Neural cell (in vitro differentiated cells): ENCODE results near the gene TMEM134. TPM values are rescaled to one million over a fixed set of nuclear protein-coding genes. Genes with fewer than 3 reads are reported as not detected.

Experiments used
- H2AFZ ChIP-seq: fragments of 200-600, 300-800 bp; sonication (generic), shearing (Covaris generic); 2 replicates; pipeline ENCODE4 v1.6.0; 2014; ENCODE audit warnings: low read depth, mild to moderate bottlenecking, antibody characterized with exemption, low read length, moderate library complexity
- H3F3A ChIP-seq: fragments of 200-600 bp; shearing (Covaris generic); 2 replicates; pipeline ENCODE4 v1.6.1; 2016; ENCODE audit warnings: mild to moderate bottlenecking, moderate library complexity, mixed read lengths, antibody characterized with exemption, low read length; ENCODE audit not compliant: insufficient read depth, poor library complexity, severe bottlenecking
- H3K27ac ChIP-seq: fragments of 200-600, 300-800 bp; sonication (generic), shearing (Covaris generic); 2 replicates; pipeline ENCODE4 v1.5.1; 2014; ENCODE audit warnings: mild to moderate bottlenecking, low read length, moderate library complexity
- H3K27me3 ChIP-seq: fragments of 300-800, 200-600 bp; sonication (generic), shearing (Covaris generic); 2 replicates; pipeline ENCODE4 v1.6.0; 2014; ENCODE audit warnings: mild to moderate bottlenecking, low read depth, low read length, moderate library complexity; ENCODE audit not compliant: insufficient read depth
- H3K36me3 ChIP-seq: fragments of 300-800, 200-600 bp; sonication (generic), shearing (Covaris generic); 2 replicates; pipeline ENCODE4 v1.5.1; 2014; ENCODE audit warnings: mild to moderate bottlenecking, antibody characterized with exemption, low read length, moderate library complexity; ENCODE audit not compliant: insufficient read depth
- H3K4me2 ChIP-seq: fragments of 300-800, 200-600 bp; sonication (generic), shearing (Covaris generic); 2 replicates; pipeline ENCODE4 v1.6.0; 2014; ENCODE audit warnings: mild to moderate bottlenecking, low read length
- H3K4me3 ChIP-seq: fragments of 300-800, 200-600 bp; sonication (generic), shearing (Covaris generic); 2 replicates; pipeline ENCODE4 v1.5.1; 2014; ENCODE audit warnings: mild to moderate bottlenecking, low read length, moderate library complexity
- H3K79me2 ChIP-seq: fragments of 200-600 bp; shearing (Covaris generic); replicated peaks from 2 replicates; pipeline ENCODE4 v1.6.0; 2014; ENCODE audit warnings: mild to moderate bottlenecking, low read length, moderate library complexity; ENCODE audit not compliant: insufficient read depth
- H3K9ac ChIP-seq: fragments of 300-800, 200-600 bp; sonication (generic), shearing (Covaris generic); 2 replicates; pipeline ENCODE4 v1.6.1; 2016; ENCODE audit warnings: mild to moderate bottlenecking, low read length, mixed read lengths
- H3K9me2 ChIP-seq: fragments of 200-600 bp; shearing (Covaris generic); 2 replicates; pipeline ENCODE4 v1.6.1; 2016; ENCODE audit warnings: mild to moderate bottlenecking, low read length, mixed read lengths; ENCODE audit not compliant: insufficient read depth
- H3K9me3 ChIP-seq: fragments of 200-600, 300-800 bp; sonication (generic), shearing (Covaris generic); 2 replicates; pipeline ENCODE4 v1.6.1; 2016; ENCODE audit warnings: mild to moderate bottlenecking, mixed run types, low read length, moderate library complexity, mixed read lengths
- H4K20me1 ChIP-seq: fragments of 200-600 bp; shearing (Covaris generic); 2 replicates; pipeline ENCODE4 v1.6.1; 2016; ENCODE audit warnings: mild to moderate bottlenecking, mixed run types; ENCODE audit not compliant: insufficient read depth
- EP300 ChIP-seq: fragments of 450-650 bp; conservative IDR thresholded peaks from 2 replicates; pipeline ENCODE4 v1.6.1; 2014; ENCODE audit warnings: antibody characterized with exemption, mild to moderate bottlenecking, moderate library complexity; ENCODE audit not compliant: poor library complexity, severe bottlenecking
- EZH2 ChIP-seq: fragments of 200-600, 300-800 bp; shearing (Covaris generic), sonication (generic); IDR thresholded peaks from 2 replicates; pipeline ENCODE4 v1.6.1; 2014; ENCODE audit warnings: antibody characterized with exemption, low read length, borderline replicate concordance, mild to moderate bottlenecking; ENCODE audit not compliant: insufficient read depth, poor library complexity, severe bottlenecking
- MXI1 ChIP-seq: fragments of 450-650 bp; conservative IDR thresholded peaks from 2 replicates; pipeline ENCODE4 v1.6.1; 2014; ENCODE audit warnings: antibody characterized with exemption, mild to moderate bottlenecking; ENCODE audit not compliant: poor library complexity, severe bottlenecking
- POLR2AphosphoS5 ChIP-seq: IDR thresholded peaks from 2 replicates; pipeline ENCODE4 v1.6.1; 2012
- RAD21 ChIP-seq: fragments of 450-650 bp; conservative IDR thresholded peaks from 2 replicates; pipeline ENCODE4 v1.6.1; 2014; ENCODE audit warnings: antibody characterized with exemption, mild to moderate bottlenecking, moderate library complexity
- SMC3 ChIP-seq: fragments of 450-650 bp; conservative IDR thresholded peaks from 2 replicates; pipeline ENCODE4 v1.6.1; 2014; ENCODE audit warnings: antibody characterized with exemption, mild to moderate bottlenecking, moderate library complexity; ENCODE audit not compliant: poor library complexity
- TAF1 ChIP-seq: IDR thresholded peaks from 2 replicates; pipeline ENCODE4 v1.6.1; 2012; ENCODE audit warnings: low read depth
- polyA plus RNA-seq: library from polyadenylated mRNA; depleted of rRNA; stranded (reverse); fragments of >200 nt; gene quantifications from 2 replicates; pipeline ENCODE4 v1.2.3, GENCODE V29; 2014
- TF ChIP-seq, protein P1 (sequence below): fragments of 450-650 bp; IDR thresholded peaks from 2 replicates; pipeline ENCODE4 v1.5.1; 2014; ENCODE audit warnings: antibody characterized with exemption, mild to moderate bottlenecking, moderate library complexity; ENCODE audit not compliant: poor library complexity, severe bottlenecking
- TF ChIP-seq, protein P2 (sequence below): IDR thresholded peaks from 2 replicates; pipeline ENCODE4 v1.6.1; 2012; ENCODE audit warnings: borderline replicate concordance

The TMEM134 gene
- polyA plus RNA-seq, 1 donor from 2014 or later = 50.3 TPM

DNA sequence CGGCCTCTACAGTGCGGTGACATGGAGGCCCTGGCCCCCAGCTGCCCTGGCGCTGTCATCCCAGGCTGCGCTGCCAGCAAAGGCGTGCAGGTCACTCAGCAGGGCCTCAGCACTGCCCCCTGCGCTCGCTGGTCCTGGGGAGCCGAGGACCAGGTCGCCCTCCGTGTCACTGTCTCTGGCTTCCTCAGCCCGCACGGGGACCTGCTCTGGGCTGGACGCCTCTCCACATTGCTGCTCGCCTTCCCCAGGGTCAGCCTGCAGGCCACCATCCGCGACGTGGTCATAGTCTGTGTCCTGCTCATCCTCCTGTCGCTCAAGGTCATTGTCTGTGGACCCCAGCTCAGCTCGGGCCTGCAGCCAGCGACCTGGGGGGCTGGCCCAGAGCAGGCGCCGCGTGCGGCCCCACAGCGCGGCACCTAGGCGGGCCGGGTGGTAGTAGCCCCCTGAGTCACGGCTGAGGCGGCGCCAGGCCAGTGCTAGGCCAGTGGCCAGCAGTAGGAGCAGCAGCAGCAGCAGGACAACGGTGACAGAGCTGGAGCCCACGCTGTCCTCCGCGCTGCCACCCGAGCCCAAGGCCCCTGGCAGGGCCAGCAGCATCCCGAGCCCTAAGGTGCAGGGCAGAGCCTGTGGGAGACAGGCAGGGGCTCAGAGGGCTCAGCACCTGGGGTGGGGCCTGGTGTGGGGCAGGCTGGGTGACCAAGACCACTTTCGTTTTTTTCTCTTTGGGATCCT lies 33.2 kb downstream of the TMEM134 start:
- Histone ChIP-seq H4K20me1 (no peaks in the 10 kb centered on the region), H3K36me3 (no peaks in the 10 kb centered on the region), H3K79me2 (no peaks in the 10 kb centered on the region), H3F3A (no peaks in the 10 kb centered on the region), H2AFZ (no peak overlapping the region), H3K9me2 (no peaks in the 10 kb centered on the region), H3K4me3 (no peak overlapping the region), H3K4me2 (no peak overlapping the region), H3K27ac (no peak overlapping the region), H3K9me3 (no peaks in the 10 kb centered on the region), H3K9ac (no peak overlapping the region), H3K27me3 (no peaks in the 10 kb centered on the region)
- TF ChIP-seq SMC3 (no peak), MXI1 (no peak), EZH2 (no peak), POLR2AphosphoS5 (no peak), RAD21 (no peak), TAF1 (no peak), EP300 (no peak)
- TF ChIP-seq, protein P1, sequence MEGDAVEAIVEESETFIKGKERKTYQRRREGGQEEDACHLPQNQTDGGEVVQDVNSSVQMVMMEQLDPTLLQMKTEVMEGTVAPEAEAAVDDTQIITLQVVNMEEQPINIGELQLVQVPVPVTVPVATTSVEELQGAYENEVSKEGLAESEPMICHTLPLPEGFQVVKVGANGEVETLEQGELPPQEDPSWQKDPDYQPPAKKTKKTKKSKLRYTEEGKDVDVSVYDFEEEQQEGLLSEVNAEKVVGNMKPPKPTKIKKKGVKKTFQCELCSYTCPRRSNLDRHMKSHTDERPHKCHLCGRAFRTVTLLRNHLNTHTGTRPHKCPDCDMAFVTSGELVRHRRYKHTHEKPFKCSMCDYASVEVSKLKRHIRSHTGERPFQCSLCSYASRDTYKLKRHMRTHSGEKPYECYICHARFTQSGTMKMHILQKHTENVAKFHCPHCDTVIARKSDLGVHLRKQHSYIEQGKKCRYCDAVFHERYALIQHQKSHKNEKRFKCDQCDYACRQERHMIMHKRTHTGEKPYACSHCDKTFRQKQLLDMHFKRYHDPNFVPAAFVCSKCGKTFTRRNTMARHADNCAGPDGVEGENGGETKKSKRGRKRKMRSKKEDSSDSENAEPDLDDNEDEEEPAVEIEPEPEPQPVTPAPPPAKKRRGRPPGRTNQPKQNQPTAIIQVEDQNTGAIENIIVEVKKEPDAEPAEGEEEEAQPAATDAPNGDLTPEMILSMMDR = no peak
- TF ChIP-seq, protein P2, sequence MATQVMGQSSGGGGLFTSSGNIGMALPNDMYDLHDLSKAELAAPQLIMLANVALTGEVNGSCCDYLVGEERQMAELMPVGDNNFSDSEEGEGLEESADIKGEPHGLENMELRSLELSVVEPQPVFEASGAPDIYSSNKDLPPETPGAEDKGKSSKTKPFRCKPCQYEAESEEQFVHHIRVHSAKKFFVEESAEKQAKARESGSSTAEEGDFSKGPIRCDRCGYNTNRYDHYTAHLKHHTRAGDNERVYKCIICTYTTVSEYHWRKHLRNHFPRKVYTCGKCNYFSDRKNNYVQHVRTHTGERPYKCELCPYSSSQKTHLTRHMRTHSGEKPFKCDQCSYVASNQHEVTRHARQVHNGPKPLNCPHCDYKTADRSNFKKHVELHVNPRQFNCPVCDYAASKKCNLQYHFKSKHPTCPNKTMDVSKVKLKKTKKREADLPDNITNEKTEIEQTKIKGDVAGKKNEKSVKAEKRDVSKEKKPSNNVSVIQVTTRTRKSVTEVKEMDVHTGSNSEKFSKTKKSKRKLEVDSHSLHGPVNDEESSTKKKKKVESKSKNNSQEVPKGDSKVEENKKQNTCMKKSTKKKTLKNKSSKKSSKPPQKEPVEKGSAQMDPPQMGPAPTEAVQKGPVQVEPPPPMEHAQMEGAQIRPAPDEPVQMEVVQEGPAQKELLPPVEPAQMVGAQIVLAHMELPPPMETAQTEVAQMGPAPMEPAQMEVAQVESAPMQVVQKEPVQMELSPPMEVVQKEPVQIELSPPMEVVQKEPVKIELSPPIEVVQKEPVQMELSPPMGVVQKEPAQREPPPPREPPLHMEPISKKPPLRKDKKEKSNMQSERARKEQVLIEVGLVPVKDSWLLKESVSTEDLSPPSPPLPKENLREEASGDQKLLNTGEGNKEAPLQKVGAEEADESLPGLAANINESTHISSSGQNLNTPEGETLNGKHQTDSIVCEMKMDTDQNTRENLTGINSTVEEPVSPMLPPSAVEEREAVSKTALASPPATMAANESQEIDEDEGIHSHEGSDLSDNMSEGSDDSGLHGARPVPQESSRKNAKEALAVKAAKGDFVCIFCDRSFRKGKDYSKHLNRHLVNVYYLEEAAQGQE = no peak

DNA sequence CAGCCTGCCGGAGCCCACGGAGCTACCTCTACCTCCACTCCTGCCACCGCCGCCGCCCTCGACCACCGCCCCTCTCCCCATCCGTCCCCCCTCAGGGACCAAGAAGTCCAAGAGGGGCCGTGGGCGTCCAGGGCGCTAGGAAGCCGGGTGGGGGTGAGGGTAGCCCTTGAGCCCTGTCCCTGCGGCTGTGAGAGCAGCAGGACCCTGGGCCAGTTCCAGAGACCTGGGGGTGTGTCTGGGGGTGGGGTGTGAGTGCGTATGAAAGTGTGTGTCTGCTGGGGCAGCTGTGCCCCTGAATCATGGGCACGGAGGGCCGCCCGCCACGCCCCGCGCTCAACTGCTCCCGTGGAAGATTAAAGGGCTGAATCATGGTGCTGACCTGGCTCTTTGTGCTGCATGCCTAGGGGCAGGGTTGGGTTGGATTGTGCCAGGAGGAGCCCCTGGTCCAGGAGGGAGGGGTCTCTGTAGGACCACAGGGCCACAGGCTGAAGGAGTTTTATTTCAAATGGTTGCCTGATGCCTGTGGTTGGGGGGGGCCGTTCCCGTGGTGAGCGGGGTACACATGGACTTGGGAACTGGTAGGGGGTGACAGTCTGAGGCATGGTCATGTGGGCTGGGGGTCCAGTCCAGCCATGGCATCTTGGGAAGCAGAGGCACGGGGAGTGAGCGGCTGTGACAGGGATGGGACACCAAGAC lies 33.9 kb downstream of the TMEM134 start:
- Histone ChIP-seq H3K27ac (no peak overlapping the region), H3K9me2 (no peaks in the 10 kb centered on the region), H3F3A (no peaks in the 10 kb centered on the region), H3K79me2 (no peaks in the 10 kb centered on the region), H2AFZ (no peak overlapping the region), H3K9me3 (no peaks in the 10 kb centered on the region), H3K27me3 (no peaks in the 10 kb centered on the region), H3K4me2 (no peak overlapping the region), H4K20me1 (no peaks in the 10 kb centered on the region), H3K36me3 (no peaks in the 10 kb centered on the region), H3K4me3 (no peak overlapping the region), H3K9ac (no peak overlapping the region)
- TF ChIP-seq, protein P1 = no peak
- TF ChIP-seq, protein P2 = no peak
- TF ChIP-seq EZH2 (no peak), TAF1 (no peak), MXI1 (no peak), SMC3 (no peak), POLR2AphosphoS5 (no peak), RAD21 (no peak), EP300 (no peak)
